ENCODE measurements around the gene PITPNC1. TPM values are rescaled to one million over a fixed set of nuclear protein-coding genes. Genes with fewer than 3 reads are reported as not detected.

PITPNC1 gene
- total RNA-seq, 1 experiment from 2014 or later = 37.5 TPM

GRCh38 chr17:67439269-67439668, 62.2 kb downstream of the PITPNC1 start:
- Mint-ChIP-seq H3K4me1 (peaks cover 50 to 51% of the 10 kb centered on the region in 2 experiments), H3K27ac (no peak overlapping the region), H3K9me3 (no peaks in the 10 kb centered on the region), H3K36me3 (ENCODE audit: insufficient read depth in 1 of 3, low read depth in 3 of 3) (no peaks in the 10 kb centered on the region; a peak in 2 of 7 replicates), H3K4me3 (no peak overlapping the region), H3K27me3 (ENCODE audit: low read depth) (no peaks in the 10 kb centered on the region)
- no peaks in the 10 kb centered on the region for H3K27me3 ChIP-seq (ENCODE audit: insufficient read depth, low read length)
- no peak overlapping the region for H3T11ph ChIP-seq (ENCODE audit: low read length)
- no peak overlapping the region for H4K91ac ChIP-seq (ENCODE audit: insufficient read length, low read depth, low read length)
- H4K20me1 ChIP-seq (ENCODE audit: control insufficient read depth, insufficient read depth, insufficient read length) = no peaks in the 10 kb centered on the region
- H3K56ac ChIP-seq (ENCODE audit: insufficient read length, low read depth, low read length) = no peak overlapping the region
- no peak overlapping the region for H3K27ac ChIP-seq (ENCODE audit: insufficient read length, low read depth, low read length)
- no peak overlapping the region for H3K9ac ChIP-seq (ENCODE audit: extremely low read depth, insufficient read length, low read length)
- no peak overlapping the region for H2AFZ ChIP-seq (ENCODE audit: low read length)
- no CpG with 5 or more reads among the region's 2 CpGs for WGBS (ENCODE audit: extremely low coverage, insufficient read length, low lambda C conversion rate)
- no peak overlapping the region for H3K4me2 ChIP-seq (ENCODE audit: insufficient read depth, insufficient read length, low read length)
- H4K5ac ChIP-seq (ENCODE audit: insufficient read length, low read depth, low read length) = no peak overlapping the region
- H3K14ac ChIP-seq (ENCODE audit: insufficient read depth, low read length) = no peak overlapping the region
- H3K4me1 ChIP-seq (ENCODE audit: insufficient read depth, low read length) = peaks cover 2% of the 10 kb centered on the region; the same call in 1 of the 2 replicates
- H4K8ac ChIP-seq (replicated peaks; ENCODE audit: insufficient read length, low read depth, low read length) = no peak overlapping the region
- no peak overlapping the region for H2BK5ac ChIP-seq (ENCODE audit: insufficient read length, low read length)
- no peak overlapping the region for H2BK120ac ChIP-seq (ENCODE audit: low read depth, low read length, poor library complexity, severe bottlenecking)
- no peak for TF ChIP-seq CTCF (conservative IDR thresholded peaks at IDR 0.05)
- H2BK12ac ChIP-seq (ENCODE audit: insufficient read length, low read depth, low read length) = no peak overlapping the region
- no peak overlapping the region for H2BK15ac ChIP-seq (ENCODE audit: low read depth, low read length)
- H2AK5ac ChIP-seq (ENCODE audit: insufficient read length, low read length) = no peak overlapping the region
- H3K79me1 ChIP-seq (ENCODE audit: insufficient read depth, low read depth, low read length, poor library complexity, severe bottlenecking) = peaks cover 2% of the 10 kb centered on the region
- peaks cover 5% of the 10 kb centered on the region; the same call in 1 of the 2 replicates for H3K79me2 ChIP-seq (ENCODE audit: insufficient read depth, low read length)
- DNase-seq = no peak
- H3K4ac ChIP-seq (ENCODE audit: low read depth, low read length) = no peak overlapping the region
- H3K23ac ChIP-seq (ENCODE audit: insufficient read length, low read depth, low read length) = no peak overlapping the region
- H3K23me2 ChIP-seq (ENCODE audit: insufficient read length, low read depth, low read length, poor library complexity, severe bottlenecking) = no peaks in the 10 kb centered on the region
- no peak overlapping the region for H2BK20ac ChIP-seq (ENCODE audit: low read depth, low read length, poor library complexity, severe bottlenecking)
- H3K18ac ChIP-seq (ENCODE audit: insufficient read length, low read depth, low read length) = no peak overlapping the region
- no peaks in the 10 kb centered on the region for H3K9me3 ChIP-seq (ENCODE audit: control insufficient read depth, low read depth, low read length)

All from H9 (cell line).